Testis (tissue), 2 donors: Measurements from ENCODE around the gene PCGF6.

Experiments
- POLR2A ChIP-seq: fragments of 450-650 bp; IDR thresholded peaks from one replicate; pipeline ENCODE4 v1.6.1; 2017; ENCODE audit warnings: antibody characterized with exemption, mild to moderate bottlenecking, moderate library complexity
- TF ChIP-seq, protein P1 (sequence below), 3 experiments: fragments of 450-650 bp in 2 of 3; fragments of 200-600 bp in 1 of 3; sonication (generic) in 1 of 3; IDR thresholded peaks; one replicate each; pipeline ENCODE4 v1.5.1; 2016 to 2019; ENCODE audit warnings: antibody characterized with exemption in 3 of 3, mild to moderate bottlenecking in 2 of 3, moderate library complexity in 1 of 3

- TF ChIP-seq, protein P1, sequence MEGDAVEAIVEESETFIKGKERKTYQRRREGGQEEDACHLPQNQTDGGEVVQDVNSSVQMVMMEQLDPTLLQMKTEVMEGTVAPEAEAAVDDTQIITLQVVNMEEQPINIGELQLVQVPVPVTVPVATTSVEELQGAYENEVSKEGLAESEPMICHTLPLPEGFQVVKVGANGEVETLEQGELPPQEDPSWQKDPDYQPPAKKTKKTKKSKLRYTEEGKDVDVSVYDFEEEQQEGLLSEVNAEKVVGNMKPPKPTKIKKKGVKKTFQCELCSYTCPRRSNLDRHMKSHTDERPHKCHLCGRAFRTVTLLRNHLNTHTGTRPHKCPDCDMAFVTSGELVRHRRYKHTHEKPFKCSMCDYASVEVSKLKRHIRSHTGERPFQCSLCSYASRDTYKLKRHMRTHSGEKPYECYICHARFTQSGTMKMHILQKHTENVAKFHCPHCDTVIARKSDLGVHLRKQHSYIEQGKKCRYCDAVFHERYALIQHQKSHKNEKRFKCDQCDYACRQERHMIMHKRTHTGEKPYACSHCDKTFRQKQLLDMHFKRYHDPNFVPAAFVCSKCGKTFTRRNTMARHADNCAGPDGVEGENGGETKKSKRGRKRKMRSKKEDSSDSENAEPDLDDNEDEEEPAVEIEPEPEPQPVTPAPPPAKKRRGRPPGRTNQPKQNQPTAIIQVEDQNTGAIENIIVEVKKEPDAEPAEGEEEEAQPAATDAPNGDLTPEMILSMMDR (IDR thresholded peaks at IDR 0.05), result no peak
- TF ChIP-seq POLR2A, result no peak
Measured at GRCh38 chr10:103280031-103280430, 70.9 kb downstream of the PCGF6 start.
